HG03097 (cell line): ENCODE measurements around the gene NKD2.
"Not testable (repeated sequence)": the region's sequence is repeated elsewhere in the genome, so short reads cannot be mapped to it uniquely, and the experiment has no call there.

ENCODE experiments used
- ATAC-seq: cut with Tn5 transposase; IDR thresholded peaks from one replicate; pipeline ENCODE4 v1.9.1; 2021; ENCODE audit not compliant: unreplicated experiment, low FRiP score

The NKD2 gene

GRCh38 chr5:999032-999501 lies 9.5 kb upstream of the NKD2 start:
- ATAC-seq, result no peak

GRCh38 chr5:999724-1000123 lies 8.9 kb upstream of the NKD2 start:
- ATAC-seq, result no peak

- ATAC-seq, result no peak
Measured at GRCh38 chr5:1000329-1000728, 8.3 kb upstream of the NKD2 start.

- ATAC-seq, result not testable (repeated sequence)
Measured at GRCh38 chr5:1000831-1001230, 7.8 kb upstream of the NKD2 start.

GRCh38 chr5:1001406-1002270 lies 7.0 kb upstream of the NKD2 start:
- no peak for ATAC-seq

- no peak for ATAC-seq
Measured at GRCh38 chr5:1002271-1002546, 6.4 kb upstream of the NKD2 start.

GRCh38 chr5:1002836-1003235 lies 5.8 kb upstream of the NKD2 start:
- ATAC-seq, result no peak

- ATAC-seq, result no peak
Measured at GRCh38 chr5:1003296-1003937, 5.2 kb upstream of the NKD2 start.

GRCh38 chr5:1004461-1005248 lies 3.9 kb upstream of the NKD2 start:
- ATAC-seq, result no peak

GRCh38 chr5:1005249-1005851 lies 3.3 kb upstream of the NKD2 start:
- no peak for ATAC-seq

GRCh38 chr5:1005904-1006655 lies 2.5 kb upstream of the NKD2 start:
- ATAC-seq, result no peak

GRCh38 chr5:1006656-1007071 lies 1.9 kb upstream of the NKD2 start:
- ATAC-seq, result no peak

- no peak for ATAC-seq
Measured at GRCh38 chr5:1007221-1007680, 1.4 kb upstream of the NKD2 start.

GRCh38 chr5:1007681-1008450 lies 736 bp upstream of the NKD2 start:
- ATAC-seq, result no peak

- ATAC-seq, result no peak
Measured at GRCh38 chr5:1009359-1010180, 968 bp downstream of the NKD2 start.

GRCh38 chr5:1010181-1010510 lies 1.5 kb downstream of the NKD2 start:
- no peak for ATAC-seq

GRCh38 chr5:1010641-1011046 lies 2.0 kb downstream of the NKD2 start:
- ATAC-seq, result no peak

- no peak for ATAC-seq
Measured at GRCh38 chr5:1011226-1011631, 2.6 kb downstream of the NKD2 start.
